ENCODE measurements around the gene GALNT5.

DNA sequence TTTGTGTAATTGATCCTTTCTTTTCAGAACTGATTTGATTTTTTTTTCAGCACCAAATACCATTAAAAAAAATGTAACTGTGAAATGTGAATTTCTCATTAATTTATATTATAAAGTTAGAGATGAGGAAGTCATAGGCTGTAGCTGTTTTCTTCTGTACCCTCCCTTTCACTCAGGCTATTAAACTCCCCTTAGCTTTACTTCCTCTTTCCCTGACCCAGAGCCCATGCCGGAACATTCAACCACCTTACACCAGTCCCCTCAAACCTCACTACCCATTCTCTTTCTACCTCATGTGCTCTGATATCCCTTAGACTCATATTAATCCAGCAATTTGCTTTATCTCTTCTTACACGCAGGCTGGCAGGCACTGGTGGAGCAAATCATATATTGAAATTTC lies 12.4 kb downstream of the GALNT5 start:
- no peak for TF ChIP-seq POLR2A (IDR thresholded peaks at IDR 0.05)
- no peak for TF ChIP-seq POLR2AphosphoS5 (IDR thresholded peaks at IDR 0.05)
- TF ChIP-seq CTCF (IDR thresholded peaks at IDR 0.05) = no peak

All from suprapubic skin (tissue), 4 donors.